Lung microvascular endothelial cell (primary cell): ENCODE results near the gene NEK7. TPM values are rescaled to one million over a fixed set of nuclear protein-coding genes. Genes with fewer than 3 reads are reported as not detected.
"Not testable (repeated sequence)": the region's sequence is repeated elsewhere in the genome, so short reads cannot be mapped to it uniquely, and the experiment has no call there.

Source experiments
- DNase-seq, 2 donors: peaks; one replicate each; pipeline versions ENCODE4 v3.0.0 to v3.0.0-alpha.2; 2010; ENCODE audit warnings: low read depth in 2 of 2
- total RNA-seq: library from RNA; depleted of rRNA; stranded (reverse); fragments of >200 nt; gene quantifications from 2 replicates; pipeline ENCODE4 v1.2.1, GENCODE V29; 2014

Gene NEK7
- total RNA-seq, 1 donor from 2014 or later: 57.1 TPM

GRCh38 chr1:198205016-198205684 lies 48.4 kb downstream of the NEK7 start:
- no peak for DNase-seq

DNA sequence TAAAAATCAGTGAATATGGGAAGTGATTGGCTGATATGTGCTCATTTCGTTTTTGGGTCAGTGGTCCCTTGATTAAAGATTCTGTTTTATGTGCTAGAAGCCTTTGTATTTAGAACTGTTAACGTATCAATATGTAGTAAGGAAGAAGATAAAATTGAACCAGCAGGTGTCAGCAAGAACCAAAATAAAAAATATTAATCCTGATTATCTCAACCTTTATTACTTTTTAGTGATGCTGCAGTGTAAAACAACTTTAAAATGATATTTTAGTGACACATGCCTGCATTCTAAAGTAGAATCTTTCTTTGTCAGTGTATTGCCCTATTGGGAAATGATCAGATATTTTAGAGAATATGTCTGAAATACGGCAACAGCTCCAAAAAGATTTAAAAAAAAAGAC lies 49.5 kb downstream of the NEK7 start:
- DNase-seq: no peak

DNA sequence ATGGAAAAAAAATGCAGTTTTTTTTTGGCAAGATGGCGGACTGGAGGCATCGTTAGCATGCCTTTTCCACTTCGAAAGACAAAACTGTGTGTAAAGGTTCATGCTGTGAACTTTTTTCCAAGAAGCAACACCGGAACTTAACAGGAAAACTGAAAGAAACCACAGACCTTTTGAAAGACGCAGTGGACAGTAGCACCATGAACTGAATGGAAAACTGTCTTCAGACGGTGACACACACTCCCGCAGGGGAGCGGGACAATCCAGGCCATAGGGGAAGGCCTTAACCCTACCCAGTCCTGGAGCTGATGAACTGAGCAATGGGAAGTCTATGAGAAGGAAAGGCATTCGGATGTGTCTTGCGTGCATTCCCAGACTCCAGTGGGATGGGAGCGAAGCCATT lies 54.9 kb downstream of the NEK7 start:
- DNase-seq: no peak

GRCh38 chr1:198212126-198212525 lies 55.3 kb downstream of the NEK7 start:
- DNase-seq: no peak

GRCh38 chr1:198212675-198213074 lies 55.9 kb downstream of the NEK7 start:
- no peak for DNase-seq

DNA sequence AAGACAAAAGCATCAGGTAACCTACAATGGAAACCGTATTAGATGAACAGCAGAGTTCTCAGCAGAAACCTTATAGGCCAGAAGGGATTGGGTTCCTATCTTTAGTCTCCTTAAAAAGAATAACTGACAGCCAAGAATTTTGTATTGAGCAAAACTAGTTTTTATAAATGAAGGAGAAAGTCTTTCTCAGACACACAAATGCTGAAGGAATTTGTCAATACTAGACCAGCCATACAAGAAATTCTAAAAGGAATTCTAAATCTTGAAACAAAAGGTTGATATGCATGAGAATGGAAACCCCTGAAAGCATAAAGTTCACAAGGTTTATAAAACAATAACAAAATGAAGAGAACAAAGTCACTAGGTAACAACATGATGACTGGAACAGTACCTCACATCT lies 58.1 kb downstream of the NEK7 start:
- no peak for DNase-seq

- peak; percentile 97 to 98 for DNase-seq
Observed at GRCh38 chr1:198220428-198220827, 63.6 kb downstream of the NEK7 start.

GRCh38 chr1:198227010-198227409 lies 70.2 kb downstream of the NEK7 start:
- DNase-seq: not testable (repeated sequence)

DNA sequence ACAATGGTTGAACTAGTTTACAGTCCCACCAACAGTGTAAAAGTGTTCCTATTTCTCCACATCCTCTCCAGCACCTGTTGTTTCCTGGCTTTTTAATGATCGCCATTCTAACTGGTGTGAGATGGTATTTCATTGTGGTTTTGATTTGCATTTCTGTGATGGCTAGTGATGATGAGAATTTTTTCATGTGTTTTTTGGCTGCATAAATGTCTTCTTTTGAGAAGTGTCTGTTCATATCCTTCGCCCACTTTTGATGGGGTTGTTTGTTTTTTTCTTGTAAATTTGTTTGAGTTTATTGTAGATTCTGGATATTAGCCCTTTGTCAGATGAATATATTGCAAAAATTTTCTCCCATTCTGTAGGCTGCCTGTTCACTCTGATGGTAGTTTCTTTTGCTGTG lies 70.7 kb downstream of the NEK7 start:
- DNase-seq: not testable (repeated sequence)

DNA sequence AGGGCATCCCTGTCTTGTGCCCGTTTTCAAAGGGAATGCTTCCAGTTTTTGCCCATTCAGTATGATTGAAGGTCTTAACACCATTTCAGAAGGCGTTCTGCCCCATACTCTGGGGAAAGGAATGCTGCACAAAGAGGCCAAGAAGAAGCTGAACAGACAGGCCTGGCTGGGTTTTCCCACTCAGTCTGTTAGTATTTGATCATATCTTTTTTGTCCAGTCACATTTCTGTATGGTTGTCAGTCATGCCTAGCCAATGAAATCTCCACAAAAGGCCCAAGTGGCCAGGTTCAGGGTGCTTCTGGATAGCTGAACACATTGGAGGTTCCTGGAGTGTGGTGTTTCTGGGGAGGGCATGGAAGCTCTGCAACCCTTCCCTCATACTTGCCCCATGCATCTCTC lies 72.1 kb downstream of the NEK7 start:
- no peak for DNase-seq

DNA sequence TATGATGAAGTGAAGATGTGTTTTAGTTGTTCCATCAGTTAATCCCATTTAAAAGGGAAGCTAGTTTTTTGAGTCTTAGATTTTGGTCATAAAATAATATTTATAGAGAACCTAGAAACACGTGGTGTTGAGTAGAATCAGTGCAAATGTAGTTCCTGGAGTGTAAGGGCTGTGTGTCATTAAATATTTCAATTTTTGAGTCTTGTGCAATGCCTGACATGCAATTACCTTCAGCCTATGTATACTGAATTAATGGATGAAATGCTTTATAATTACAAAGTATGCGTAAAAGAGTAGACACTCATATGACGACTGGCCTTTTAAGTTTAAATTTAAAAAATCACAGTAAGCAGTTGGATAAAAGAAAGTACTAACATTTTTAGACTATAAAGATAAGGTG lies 75.0 kb downstream of the NEK7 start:
- no peak for DNase-seq

- no peak for DNase-seq
Observed at GRCh38 chr1:198232378-198232777, 75.6 kb downstream of the NEK7 start.

DNA sequence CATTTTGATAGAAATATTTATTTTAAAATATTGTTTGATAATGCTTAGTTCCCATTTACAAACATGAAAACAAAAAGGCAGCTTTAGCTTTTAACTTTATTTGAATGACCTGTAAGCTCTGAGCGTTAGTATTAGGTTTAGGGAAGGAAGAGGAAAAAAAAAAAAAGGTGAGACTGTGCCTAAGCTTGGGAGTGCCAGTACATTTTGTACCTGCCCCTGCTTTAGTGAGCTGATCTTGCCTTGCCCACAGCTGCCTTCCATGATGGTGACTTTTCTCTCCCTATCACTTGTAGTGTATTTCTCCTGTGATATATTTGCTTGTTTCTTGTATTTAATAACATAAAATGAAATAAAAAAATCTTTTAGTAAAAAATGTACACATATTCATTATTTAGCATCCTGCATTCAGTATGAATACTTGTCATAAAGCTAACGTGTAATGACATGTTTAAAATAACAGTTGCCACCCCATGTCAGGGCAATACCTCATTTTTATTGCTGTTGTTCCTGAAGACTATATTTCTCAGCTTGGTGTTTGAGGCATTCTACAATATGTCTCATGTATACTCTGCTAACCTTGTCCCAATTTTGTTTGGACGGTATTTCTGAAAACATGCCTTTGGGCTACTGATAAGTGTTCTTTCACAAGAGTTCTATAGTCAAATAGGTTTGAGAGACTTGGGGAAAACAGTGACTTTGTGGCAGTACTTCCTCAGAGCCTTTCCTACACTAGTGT lies 76.3 kb downstream of the NEK7 start:
- no peak for DNase-seq

DNA sequence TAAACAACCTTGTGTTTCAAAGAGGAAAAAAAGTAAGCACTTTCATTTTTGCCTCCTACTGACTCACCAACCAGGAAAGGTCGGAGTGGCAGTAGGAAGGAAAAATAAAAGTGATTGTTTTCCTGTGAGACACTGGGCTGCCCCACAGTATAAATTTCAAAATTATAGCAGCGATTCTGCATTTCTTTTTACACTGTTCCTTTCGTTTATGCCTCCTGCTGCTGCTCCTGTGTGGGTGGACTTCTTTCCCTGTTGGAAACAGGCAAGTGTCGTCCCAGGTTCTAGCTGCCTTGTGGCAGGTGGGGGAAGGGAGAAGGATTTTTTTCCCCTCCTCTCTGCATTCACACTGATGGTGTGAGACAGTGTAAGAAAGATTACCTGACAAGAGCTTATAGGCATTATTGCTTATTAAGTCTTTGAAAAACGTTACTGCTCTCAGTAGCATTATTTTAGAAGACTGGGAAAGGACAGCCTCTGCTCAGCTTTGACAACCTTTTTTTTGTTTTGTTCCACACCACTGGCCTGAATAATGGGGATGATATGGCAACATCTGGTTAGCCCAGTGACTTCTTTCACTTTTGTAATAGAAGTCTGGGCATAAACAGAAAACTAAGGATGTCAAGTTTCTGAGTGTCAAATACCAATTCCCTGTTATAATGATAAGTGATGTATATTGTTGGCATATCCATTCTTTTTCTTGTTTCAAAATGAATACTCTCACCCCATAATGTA lies 77.9 kb downstream of the NEK7 start:
- peak; percentile 70 to 75 for DNase-seq

DNA sequence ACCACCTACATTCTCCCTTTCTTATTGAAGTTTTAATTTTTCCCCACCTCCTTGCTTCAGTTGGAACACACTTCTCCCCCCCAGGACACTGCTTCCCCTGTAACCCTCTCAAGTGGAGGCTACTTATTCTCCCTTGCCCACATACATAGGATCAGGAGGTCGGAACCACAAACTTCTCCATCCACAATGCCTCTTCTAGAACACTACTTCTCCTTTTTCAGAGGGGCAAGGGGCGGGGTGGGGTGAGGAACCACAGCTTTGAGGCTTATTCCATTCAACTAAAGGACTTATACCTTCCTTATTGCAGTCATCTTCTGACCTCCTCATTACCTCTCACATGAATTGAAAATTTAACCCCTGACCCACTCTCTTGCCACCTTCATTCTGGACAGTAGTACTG lies 81.3 kb downstream of the NEK7 start:
- DNase-seq: no peak

GRCh38 chr1:198241553-198241952 lies 84.8 kb downstream of the NEK7 start:
- DNase-seq: no peak

- no peak for DNase-seq
Observed at GRCh38 chr1:198244772-198245171, 88.0 kb downstream of the NEK7 start.

- no peak for DNase-seq
Observed at GRCh38 chr1:198245379-198245778, 88.6 kb downstream of the NEK7 start.

- no peak for DNase-seq
Observed at GRCh38 chr1:198246337-198246736, 89.5 kb downstream of the NEK7 start.

GRCh38 chr1:198253259-198253658 lies 96.5 kb downstream of the NEK7 start:
- no peak for DNase-seq

DNA sequence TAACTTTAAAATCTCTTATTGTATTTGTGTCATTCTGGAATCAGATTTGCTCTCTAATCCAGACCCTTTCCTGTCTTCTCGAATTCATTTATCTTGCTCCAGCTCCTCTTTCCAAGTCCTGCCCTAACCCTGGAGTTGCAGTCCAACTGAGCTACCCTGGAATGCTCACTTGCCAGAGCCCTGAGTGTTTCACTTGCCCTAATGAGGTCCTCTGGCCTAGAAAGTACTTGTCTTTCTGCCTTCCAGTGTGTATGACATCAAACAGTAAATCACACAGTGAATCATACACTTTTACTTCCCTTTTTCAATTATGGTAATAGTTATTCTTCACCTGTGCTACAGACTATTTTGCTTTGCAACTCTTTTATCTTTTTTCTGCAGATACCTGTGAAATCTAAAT lies 96.9 kb downstream of the NEK7 start:
- peak; percentile 32 to 57 for DNase-seq

GRCh38 chr1:198254521-198254920 lies 97.7 kb downstream of the NEK7 start:
- DNase-seq: no peak

- no peak for DNase-seq
Observed at GRCh38 chr1:198254948-198255347, 98.2 kb downstream of the NEK7 start.
